HepG2 (cell line): ENCODE results near the gene MMP19. TPM values are rescaled to one million over a fixed set of nuclear protein-coding genes. Genes with fewer than 3 reads are reported as not detected.

Source experiments
- BCL6 ChIP-seq: IDR thresholded peaks from 2 replicates; pipeline ENCODE4 v1.6.1; 2016; ENCODE audit warnings: missing genetic modification reagents, missing compliant biosample characterization
- CREB1 ChIP-seq, 2 experiments: fragments of 450-650 bp in 1 of 2; IDR thresholded peaks; 2 replicates each; pipeline ENCODE4 v1.6.1; 2016 to 2017; ENCODE audit warnings: control low read depth in 1 of 2, mild to moderate bottlenecking in 1 of 2, missing compliant biosample characterization in 1 of 2, missing genetic modification characterization in 1 of 2
- GABPB1 ChIP-seq: IDR thresholded peaks from 2 replicates; pipeline ENCODE4 v1.6.1; 2016; ENCODE audit warnings: mild to moderate bottlenecking, missing genetic modification reagents, moderate library complexity, missing compliant biosample characterization
- GLI4 ChIP-seq: sonication (generic); formaldehyde crosslinking; IDR thresholded peaks from 2 replicates; pipeline ENCODE4 v1.5.1; 2020; ENCODE audit warnings: missing genetic modification reagents, mild to moderate bottlenecking, moderate library complexity, borderline replicate concordance
- MTERF4 ChIP-seq: sonication (generic); formaldehyde crosslinking; IDR thresholded peaks from 2 replicates; pipeline ENCODE4 v1.8.0; 2023; ENCODE audit warnings: mild to moderate bottlenecking, missing genetic modification reagents
- PAXIP1 ChIP-seq: sonication (generic); formaldehyde crosslinking; conservative IDR thresholded peaks from 2 replicates; pipeline ENCODE4 v1.4.0; 2020; ENCODE audit warnings: mild to moderate bottlenecking, missing genetic modification reagents, moderate library complexity
- POGK ChIP-seq: sonication (generic); formaldehyde crosslinking; conservative IDR thresholded peaks from 2 replicates; pipeline ENCODE4 v1.8.0; 2022; ENCODE audit warnings: mild to moderate bottlenecking, moderate library complexity, missing genetic modification reagents
- SP140L ChIP-seq: sonication (generic); formaldehyde crosslinking; IDR thresholded peaks from 2 replicates; pipeline ENCODE4 v1.4.0; 2020; ENCODE audit warnings: missing genetic modification reagents, borderline replicate concordance
- ZNF10 ChIP-seq: sonication (generic); formaldehyde crosslinking; IDR thresholded peaks from 2 replicates; pipeline ENCODE4 v1.4.0; 2020; ENCODE audit warnings: mild to moderate bottlenecking, low read depth, missing genetic modification reagents, borderline replicate concordance
- ZNF326 ChIP-seq: sonication (generic); formaldehyde crosslinking; IDR thresholded peaks from 2 replicates; pipeline ENCODE4 v1.4.0; 2020; ENCODE audit warnings: missing genetic modification reagents, borderline replicate concordance
- ZNF512 ChIP-seq: sonication (generic); formaldehyde crosslinking; IDR thresholded peaks from 2 replicates; pipeline ENCODE4 v1.4.0; 2020; ENCODE audit warnings: mild to moderate bottlenecking, missing genetic modification reagents
- ZNF557 ChIP-seq: sonication (generic); formaldehyde crosslinking; IDR thresholded peaks from 2 replicates; pipeline ENCODE4 v1.4.0; 2020; ENCODE audit warnings: missing genetic modification reagents
- ZNF839 ChIP-seq: sonication (generic); formaldehyde crosslinking; IDR thresholded peaks from 2 replicates; pipeline ENCODE4 v1.4.0; 2020; ENCODE audit warnings: missing genetic modification reagents, mild to moderate bottlenecking, borderline replicate concordance
- ZSCAN5A ChIP-seq: sonication (generic); formaldehyde crosslinking; IDR thresholded peaks from 2 replicates; pipeline ENCODE4 v1.8.0; 2022; ENCODE audit warnings: mild to moderate bottlenecking, missing genetic modification reagents, borderline replicate concordance
- polyA plus RNA-seq, 8 experiments: library from polyadenylated mRNA; depleted of rRNA in 3 of 8; stranded (reverse) in 7 of 8; unstranded in 1 of 8; fragments of >200 nt; fragmentation: Illumina TruSeq in 4 of 8; extraction: Trizol in 4 of 8; gene quantifications; 2 replicates each; pipeline versions ENCODE4 v1.2.1 to v1.2.3, GENCODE V29; 2011 to 2016; ENCODE audit warnings: low read depth in 4 of 8, missing spikeins in 1 of 8, mixed read lengths in 1 of 8; ENCODE audit not compliant: insufficient read depth in 1 of 8
- total RNA-seq, 5 experiments: library from RNA; depleted of rRNA; stranded (reverse); fragments of >200 nt; fragmentation: Illumina TruSeq; extraction: Trizol; gene quantifications; 2 replicates each; pipeline ENCODE4 v1.2.3, GENCODE V29; 2016; ENCODE audit warnings: low read depth in 1 of 5

The MMP19 gene
- total and polyA plus RNA-seq, 2 of the 13 experiments (the other 11 are each of a cell fraction or from before 2014, with no cell fraction given): 0.07 to 0.08 TPM

GRCh38 chr12:55822228-55822627 lies 20.5 kb downstream of the MMP19 start (continued):
- no peak for TF ChIP-seq ZNF10 (CRISPR knock-in tag)
- TF ChIP-seq GLI4: no peak
- TF ChIP-seq ZNF839 (CRISPR knock-in tag): no peak
- 0 out of 2 replicates have a peak, but pooled peaks have one; percentile 57 for TF ChIP-seq ZNF557 (CRISPR knock-in tag)
- TF ChIP-seq ZNF512 (CRISPR knock-in tag): no peak
- no peak for TF ChIP-seq ZSCAN5A
- TF ChIP-seq POGK (CRISPR knock-in tag): no peak
- TF ChIP-seq ZNF326: no peak
- no peak for TF ChIP-seq SP140L (CRISPR knock-in tag)
- TF ChIP-seq MTERF4 (CRISPR knock-in tag): no peak
- TF ChIP-seq BCL6 (CRISPR knock-in tag): peak; percentile 58; the same call in 1 of the 2 replicates
- TF ChIP-seq GABPB1 (CRISPR knock-in tag): no peak
- peak; percentile 4; the same call in 1 of the 2 replicates for TF ChIP-seq CREB1 (IDR thresholded peaks at IDR 0.05)
- TF ChIP-seq CREB1 (CRISPR knock-in tag; IDR thresholded peaks at IDR 0.05): no peak
- no peak for TF ChIP-seq PAXIP1
